Heart left ventricle (tissue), 16 donors: ENCODE data around the gene ARSI. TPM values are rescaled to one million over a fixed set of nuclear protein-coding genes. Genes with fewer than 3 reads are reported as not detected.

Experiments used
- ATAC-seq, 4 donors: fragments of 200-7000 bp; cut with Tn5 transposase; one replicate each; pipeline ENCODE4 v1.9.1; 2020 to 2022; ENCODE audit warnings: moderate library complexity in 4 of 4, mild to moderate bottlenecking in 3 of 4, moderate number of reproducible peaks in 1 of 4
- DNase-seq, 5 donors: peaks; one replicate each; pipeline ENCODE4 v3.0.0-alpha.2; 2020
- H3K27ac ChIP-seq, 12 donors: fragments of 200-600 bp; sonication (generic) in 4 of 12; one replicate each; pipeline versions ENCODE4 v1.5.0 to v1.8.0; 2016 to 2022; ENCODE audit warnings: mild to moderate bottlenecking in 2 of 12
- H3K27me3 ChIP-seq, 9 donors: fragments of 200-600 bp; sonication (generic) in 2 of 9; one replicate each; pipeline versions ENCODE4 v1.5.1 to v1.8.0; 2016 to 2022; ENCODE audit warnings: mild to moderate bottlenecking in 3 of 9
- H3K36me3 ChIP-seq, 9 donors: fragments of 200-600 bp; sonication (generic) in 2 of 9; one replicate each; pipeline versions ENCODE4 v1.5.0 to v1.8.0; 2018 to 2022; ENCODE audit warnings: mild to moderate bottlenecking in 2 of 9
- H3K4me1 ChIP-seq, 12 donors: fragments of 200-600 bp; sonication (generic) in 4 of 12; one replicate each; pipeline versions ENCODE4 v1.5.0 to v1.8.0; 2016 to 2022; ENCODE audit warnings: mild to moderate bottlenecking in 3 of 12
- H3K4me3 ChIP-seq, 12 donors: fragments of 200-600 bp; sonication (generic) in 4 of 12; one replicate each; pipeline versions ENCODE4 v1.5.0 to v1.8.0; 2017 to 2022; ENCODE audit warnings: mild to moderate bottlenecking in 9 of 12, moderate library complexity in 4 of 12
- H3K9me3 ChIP-seq, 12 donors: fragments of 200-600 bp; sonication (generic) in 4 of 12; one replicate each; pipeline versions ENCODE4 v1.5.0 to v1.8.0; 2016 to 2022; ENCODE audit warnings: mild to moderate bottlenecking in 1 of 12
- CTCF ChIP-seq, 12 donors: fragments of 200-600 bp; sonication (generic) in 4 of 12; IDR thresholded peaks; one replicate each; pipeline versions ENCODE4 v1.5.0 to v1.8.0; 2018 to 2022; ENCODE audit warnings: antibody characterized with exemption in 12 of 12, mild to moderate bottlenecking in 5 of 12
- POLR2A ChIP-seq, 2 donors: fragments of 450-650 bp; IDR thresholded peaks; one replicate each; pipeline ENCODE4 v1.6.1; 2017; ENCODE audit warnings: antibody characterized with exemption in 2 of 2, mild to moderate bottlenecking in 2 of 2, moderate library complexity in 2 of 2
- WGBS, 4 donors: extraction: QIAGEN DNeasy Blood & Tissue Kit in 2 of 4; methylation state at CpG; one replicate each; pipeline versions ENCODE4 v1.1.5 to v1.1.7; 2013 to 2018; 5-methylcytosine and 5-hydroxymethylcytosine counted together
- intact Hi-C, 10 donors: fragments of 100-400 bp; cut with DNase I; formaldehyde crosslinking; loops; one replicate each; pipeline versions ENCODE4 v1.11.1 to v1.14.2; 2022
- polyA plus RNA-seq, 2 donors: library from polyadenylated mRNA; stranded (reverse); fragments of 200-250 nt; gene quantifications; one replicate each; pipeline ENCODE4 v1.2.3, GENCODE V29; 2013
- total RNA-seq, 9 donors: library from RNA; depleted of rRNA in 2 of 9; stranded (reverse); fragments of >200 nt in 2 of 9; fragmentation: NEBNext Ultra II Directional in 3 of 9; extraction: Animal tissue kit (Norgen Biotek cat#: 25700) in 3 of 9; gene quantifications; one replicate each; pipeline versions ENCODE4 v1.1.0 to v1.2.4, GENCODE V29; 2016 to 2023
- donor health status: ischemic (EF 13 %, LVEDD 7.1; RV severe dilation, severe dysfunction).
- donor health status: healthy with polysubstance abuse.
- donor health status: DM: no; HTN: yes; CAD: no.
- donor health status: DM: no; HTN: no; CAD: no.
- donor health status: ischemic (EF 25% LVEDD 6.9; RV normal size, moderate dysfunction).
- donor health status: ischemic (EF 25% LVEDD 5.7; RV mildly dilated, moderate dysfunction).
- donor health status: healthy.
- donor health status: DM: yes; HTN: yes; CAD: no.
- donor health status: ischemic (EF 35%, LVEDD 5.7; RV mildly dilated, moderate dysfunction).
- donor health status: nonischemic (EF 11% LVEDD 7.7; RV severe dilation, severe dysfunction).
- donor health status: DM: yes; HTN: yes; CAD: no.
- donor health status: PGD.
- donor health status: ischemic (EF 29% LVEDD 5.4; RV normal size, mild dysfunction).
- donor health status: nonischemic (EF 23%, LVEDD 6.1; RV moderate dilation, normal function).

ARSI gene
- total and polyA plus RNA-seq, 11 donors: 0.12 to 0.95 (median 0.42) TPM; not detected in 3

GRCh38 chr5:150335778-150336177 is 33.1 kb upstream of the ARSI start:
- no peak overlapping the region for H3K4me3 ChIP-seq
- H3K9me3 ChIP-seq: no peaks in the 10 kb centered on the region
- H3K4me1 ChIP-seq: no peaks in the 10 kb centered on the region
- no peaks in the 10 kb centered on the region for H3K36me3 ChIP-seq
- DNase-seq: no peak
- WGBS, 4 donors: 79 to 85% (median 83%) methylated on average over 4 of the region's 4 CpGs
- H3K27ac ChIP-seq: no peak overlapping the region
- intact Hi-C loops: no loop called here
- ATAC-seq: no peak
- H3K27me3 ChIP-seq: no peaks in the 10 kb centered on the region
- no peak for TF ChIP-seq POLR2A (IDR thresholded peaks at IDR 0.05)
- TF ChIP-seq CTCF (IDR thresholded peaks at IDR 0.05): no peak

GRCh38 chr5:150333400-150333799 is 30.7 kb upstream of the ARSI start:
- intact Hi-C loops: no loop called here

GRCh38 chr5:150329881-150330876 is 27.5 kb upstream of the ARSI start:
- no peak for ATAC-seq
- Histone ChIP-seq H3K4me3 (no peak overlapping the region), H3K27ac (no peak overlapping the region), H3K27me3 (no peaks in the 10 kb centered on the region), H3K9me3 (no peaks in the 10 kb centered on the region), H3K36me3 (no peaks in the 10 kb centered on the region), H3K4me1 (no peaks in the 10 kb centered on the region)
- no peak for DNase-seq
- intact Hi-C loops: no loop called here
- 81 to 92% (median 87%) methylated on average over 17 of the region's 17 CpGs for WGBS, 4 donors
- TF ChIP-seq CTCF (IDR thresholded peaks at IDR 0.05) (no peak), POLR2A (IDR thresholded peaks at IDR 0.05) (no peak)

More at GRCh38 chr5:150333400-150333799, 30.7 kb upstream of the ARSI start:
- no peak for TF ChIP-seq CTCF (IDR thresholded peaks at IDR 0.05)
- no peaks in the 10 kb centered on the region for H3K36me3 ChIP-seq
- H3K4me3 ChIP-seq: no peak overlapping the region
- no peaks in the 10 kb centered on the region for H3K4me1 ChIP-seq
- ATAC-seq: no peak
- no peak overlapping the region for H3K27ac ChIP-seq
- WGBS, 4 donors: 74 to 83% (median 80%) methylated on average over 5 of the region's 5 CpGs
- no peaks in the 10 kb centered on the region for H3K9me3 ChIP-seq
- DNase-seq: no peak
- no peaks in the 10 kb centered on the region for H3K27me3 ChIP-seq

GRCh38 chr5:150329038-150329437 is 26.3 kb upstream of the ARSI start:
- Histone ChIP-seq H3K4me3 (no peak overlapping the region), H3K4me1 (no peaks in the 10 kb centered on the region), H3K9me3 (no peaks in the 10 kb centered on the region), H3K27ac (no peak overlapping the region), H3K27me3 (no peaks in the 10 kb centered on the region), H3K36me3 (no peaks in the 10 kb centered on the region)
- 16 to 41% (median 32%) methylated on average over 2 of the region's 2 CpGs for WGBS, 4 donors
- ATAC-seq (peak in 2 of 4 donors; percentile 9 to 38), DNase-seq (no peak)
- intact Hi-C loops: no loop called here
- TF ChIP-seq CTCF (IDR thresholded peaks at IDR 0.05) (no peak), POLR2A (IDR thresholded peaks at IDR 0.05) (no peak)
